IMR-90 (cell line): ENCODE results near the gene TPH1. TPM values are rescaled to one million over a fixed set of nuclear protein-coding genes. Genes with fewer than 3 reads are reported as not detected.

Experiments
- ATAC-seq: fragments of 200-7000 bp; cut with Tn5 transposase; 2 replicates; pipeline ENCODE4 v1.9.1; 2020; ENCODE audit warnings: low read depth, mild to moderate bottlenecking, moderate library complexity
- BruUV-seq: library from RNA; stranded (reverse); fragments of 400-500 nt; replicated peaks from 2 replicates; lab custom pipeline; 2021; lab: Mats Ljungman, UMichigan
- CTCF ChIA-PET: fragments of 300-600 bp; formaldehyde crosslinking; extraction: SDS; loops from one replicate; lab custom pipeline; 2021; ENCODE audit warnings: antibody characterized with exemption; lab: Yijun Ruan, JAX
- POLR2A ChIA-PET: fragments of 300-600 bp; sonication (Branson Sonifier 250); formaldehyde crosslinking; loops from one replicate; lab custom pipeline; 2022; ENCODE audit warnings: antibody characterized with exemption; ENCODE audit not compliant: unreplicated experiment; lab: Charles Lee
- DNase-seq: peaks from one replicate; pipeline ENCODE4 v3.0.0; 2013
- H2AFZ ChIP-seq: replicated peaks from 2 replicates; pipeline ENCODE3; 2013; ENCODE audit warnings: low read length, mild to moderate bottlenecking; ENCODE audit not compliant: poor library complexity
- H2AK5ac ChIP-seq: 2 replicates; pipeline ENCODE4 v1.6.1; 2013; ENCODE audit warnings: low read depth, low read length, inconsistent platforms
- H2AK9ac ChIP-seq: replicated peaks from 2 replicates; pipeline ENCODE3; 2013; ENCODE audit warnings: mild to moderate bottlenecking, low read depth, low read length, moderate library complexity; ENCODE audit not compliant: poor library complexity
- H2BK120ac ChIP-seq: 2 replicates; pipeline ENCODE4 v1.6.1; 2013; ENCODE audit warnings: low read depth, low read length, inconsistent platforms
- H2BK15ac ChIP-seq: 3 replicates; pipeline ENCODE4 v1.6.1; 2013; ENCODE audit warnings: low read depth, low read length, inconsistent platforms
- H2BK20ac ChIP-seq: 2 replicates; pipeline ENCODE4 v1.6.1; 2013; ENCODE audit warnings: low read depth, mild to moderate bottlenecking, inconsistent platforms, low read length, moderate library complexity
- H2BK5ac ChIP-seq: 2 replicates; pipeline ENCODE4 v1.6.1; 2013; ENCODE audit warnings: mild to moderate bottlenecking, low read depth, low read length, inconsistent platforms; ENCODE audit not compliant: poor library complexity, severe bottlenecking
- H3K14ac ChIP-seq: replicated peaks from 2 replicates; pipeline ENCODE4 v1.6.1; 2013; ENCODE audit warnings: low read depth, low read length, inconsistent platforms
- H3K18ac ChIP-seq: 2 replicates; pipeline ENCODE4 v1.6.1; 2013; ENCODE audit warnings: low read depth, low read length, control low read depth
- H3K23ac ChIP-seq: 2 replicates; pipeline ENCODE4 v1.6.1; 2013; ENCODE audit warnings: low read depth, low read length, inconsistent platforms
- H3K27ac ChIP-seq: 2 replicates; pipeline ENCODE4 v1.5.1; 2013; ENCODE audit warnings: mild to moderate bottlenecking, control low read depth, low read length; ENCODE audit not compliant: insufficient read depth
- H3K27me3 ChIP-seq: 2 replicates; pipeline ENCODE4 v1.6.1; 2013; ENCODE audit warnings: low read length; ENCODE audit not compliant: control insufficient read depth, insufficient read depth
- H3K36me3 ChIP-seq: 2 replicates; pipeline ENCODE4 v1.6.1; 2013; ENCODE audit warnings: low read length, mixed read lengths; ENCODE audit not compliant: control insufficient read depth, insufficient read depth
- H3K4ac ChIP-seq: 2 replicates; pipeline ENCODE4 v1.6.1; 2013; ENCODE audit warnings: low read depth, low read length, inconsistent platforms
- H3K4me1 ChIP-seq: 2 replicates; pipeline ENCODE4 v1.6.1; 2013; ENCODE audit warnings: low read length, mixed read lengths; ENCODE audit not compliant: control insufficient read depth, insufficient read depth
- H3K4me2 ChIP-seq: 2 replicates; pipeline ENCODE4 v1.6.1; 2013; ENCODE audit warnings: low read depth, mild to moderate bottlenecking, control low read depth, low read length, moderate library complexity
- H3K4me3 ChIP-seq: 2 replicates; pipeline ENCODE4 v1.5.1; 2013; ENCODE audit warnings: low read depth, mild to moderate bottlenecking, control low read depth, low read length, moderate library complexity; ENCODE audit not compliant: insufficient read depth
- H3K56ac ChIP-seq: 2 replicates; pipeline ENCODE4 v1.6.1; 2013; ENCODE audit warnings: low read length, inconsistent platforms; ENCODE audit not compliant: insufficient read depth; ENCODE audit errors: extremely low read depth
- H3K79me1 ChIP-seq, 2 experiments: 2 replicates each; pipeline ENCODE4 v1.6.1; 2013; ENCODE audit warnings: low read length in 2 of 2, inconsistent platforms in 1 of 2, low read depth in 1 of 2
- H3K9ac ChIP-seq: 2 replicates; pipeline ENCODE4 v1.6.1; 2013; ENCODE audit warnings: low read depth, low read length, control low read depth
- H3K9me1 ChIP-seq: 2 replicates; pipeline ENCODE4 v1.6.1; 2013; ENCODE audit warnings: low read length, inconsistent platforms; ENCODE audit not compliant: insufficient read depth
- H3K9me3 ChIP-seq: 2 replicates; pipeline ENCODE4 v1.6.1; 2013; ENCODE audit warnings: low read length; ENCODE audit not compliant: control insufficient read depth, insufficient read depth
- H4K20me1 ChIP-seq: 2 replicates; pipeline ENCODE4 v1.6.1; 2013; ENCODE audit warnings: low read length, inconsistent platforms; ENCODE audit not compliant: insufficient read depth
- H4K5ac ChIP-seq: 2 replicates; pipeline ENCODE4 v1.6.1; 2013; ENCODE audit warnings: mild to moderate bottlenecking, low read depth, low read length, control low read depth
- H4K8ac ChIP-seq, 2 experiments: 2 replicates each; pipeline ENCODE4 v1.6.1; 2013; ENCODE audit warnings: low read depth in 2 of 2, low read length in 2 of 2, control low read depth in 1 of 2, inconsistent platforms in 1 of 2
- H4K91ac ChIP-seq: 2 replicates; pipeline ENCODE4 v1.6.1; 2013; ENCODE audit warnings: low read depth, low read length, inconsistent platforms; ENCODE audit not compliant: insufficient read depth
- CTCF ChIP-seq: conservative IDR thresholded peaks from 2 replicates; pipeline ENCODE4 v1.5.1; 2012; ENCODE audit warnings: mild to moderate bottlenecking, low read depth, low read length, improper control_type of control experiment
- FOS ChIP-seq: fragments of 150-350 bp; IDR thresholded peaks from 2 replicates; pipeline ENCODE4 v1.6.1; 2016; ENCODE audit warnings: low read depth, low read length
- MAFK ChIP-seq: IDR thresholded peaks from 2 replicates; pipeline ENCODE4 v1.6.1; 2012; ENCODE audit warnings: low read depth, low read length, improper control_type of control experiment
- MAZ ChIP-seq: IDR thresholded peaks from 2 replicates; pipeline ENCODE4 v1.6.1; 2012; ENCODE audit warnings: low read depth, mild to moderate bottlenecking, low read length, improper control_type of control experiment, moderate library complexity, borderline replicate concordance
- MXI1 ChIP-seq: IDR thresholded peaks from 2 replicates; pipeline ENCODE4 v1.6.1; 2012; ENCODE audit warnings: low read depth, mild to moderate bottlenecking, low read length, moderate library complexity, borderline replicate concordance
- POLR2A ChIP-seq: IDR thresholded peaks from 2 replicates; pipeline ENCODE4 v1.6.1; 2012; ENCODE audit warnings: mild to moderate bottlenecking, low read depth, low read length
- RAD21 ChIP-seq: IDR thresholded peaks from 2 replicates; pipeline ENCODE4 v1.6.1; 2012; ENCODE audit warnings: low read length, improper control_type of control experiment
- RCOR1 ChIP-seq: IDR thresholded peaks from 2 replicates; pipeline ENCODE4 v1.6.1; 2012; ENCODE audit warnings: mild to moderate bottlenecking, low read length, improper control_type of control experiment; ENCODE audit not compliant: insufficient replicate concordance
- SMC3 ChIP-seq: fragments of 150-350 bp; IDR thresholded peaks from 2 replicates; pipeline ENCODE4 v1.6.1; 2016; ENCODE audit warnings: low read depth, mild to moderate bottlenecking, antibody characterized with exemption, low read length, moderate library complexity
- WGBS, 2 experiments: methylation state at CpG; one replicate each; pipeline versions ENCODE4 v1.1.5 to v1.1.7; 2013; ENCODE audit warnings: missing lambda C conversion rate in 2 of 2; ENCODE audit not compliant: insufficient read length in 1 of 2; ENCODE audit errors: extremely low coverage in 2 of 2; 5-methylcytosine and 5-hydroxymethylcytosine counted together
- dilution Hi-C: fragments of 300-500 bp; cut with HindIII; formaldehyde crosslinking; loops from one replicate; pipeline ENCODE4 v1.14.3; 2018; ENCODE audit warnings: low sequenced_read_pairs; ENCODE audit not compliant: unreplicated experiment
- in situ Hi-C: fragments of 300-500 bp; cut with MboI; formaldehyde crosslinking; loops from 3 replicates; pipeline ENCODE4 v1.14.3; 2019; ENCODE audit warnings: low sequenced_read_pairs, inconsistent platforms, mixed read lengths
- intact Hi-C: fragments of 100-400 bp; cut with micrococcal nuclease; formaldehyde crosslinking; loops from 2 replicates; pipeline ENCODE4 v1.10.0; 2022
- polyA plus RNA-seq, 3 experiments: library from polyadenylated mRNA; depleted of rRNA; stranded (reverse); fragments of >200 nt; gene quantifications; 2 replicates each; pipeline ENCODE4 v1.2.3, GENCODE V29; 2012; ENCODE audit warnings: low replicate concordance in 1 of 3
- total RNA-seq: library from RNA; depleted of rRNA; stranded (reverse); fragments of >200 nt; gene quantifications from 2 replicates; pipeline ENCODE4 v1.2.3, GENCODE V29; 2012

The TPH1 gene
- total and polyA plus RNA-seq, 2 of the 4 experiments (the other 2 are of a cell fraction) = under 0.01 to 0.07 TPM

- Histone ChIP-seq H3K4me3 (no peak overlapping the region), H3K27ac (no peak overlapping the region), H2BK15ac (no peak overlapping the region), H2AK9ac (no peak overlapping the region), H2BK5ac (no peak overlapping the region), H2AK5ac (no peak overlapping the region), H3K4me2 (no peak overlapping the region), H3K4me1 (0 out of 2 replicates have a peak, but pooled peaks cover 2% of the 10 kb centered on the region), H3K18ac (no peak overlapping the region), H3K36me3 (peaks cover 10% of the 10 kb centered on the region), H3K9me3 (no peaks in the 10 kb centered on the region), H3K27me3 (no peaks in the 10 kb centered on the region), H3K79me1 (no peaks in the 10 kb centered on the region), H2BK120ac (no peak overlapping the region), H3K14ac (no peak overlapping the region), H4K91ac (no peak overlapping the region), H4K5ac (no peak overlapping the region), H3K23ac (no peak overlapping the region), H4K20me1 (no peaks in the 10 kb centered on the region), H2BK20ac (no peak overlapping the region), H4K8ac (no peak overlapping the region), H3K9ac (no peak overlapping the region), H2AFZ (no peak overlapping the region), H3K4ac (no peak overlapping the region), H3K9me1 (peaks cover 6% of the 10 kb centered on the region; the same call in 1 of the 2 replicates), H3K56ac (no peak overlapping the region)
- no peak for ATAC-seq
- in situ Hi-C loops = no loop called here
- dilution Hi-C loops = no loop called here
- DNase-seq = no peak
- TF ChIP-seq MXI1 = no peak
- TF ChIP-seq RCOR1 = no peak
- no peak for TF ChIP-seq MAFK
- no peak for TF ChIP-seq CTCF
- no peak for TF ChIP-seq POLR2A
- TF ChIP-seq FOS = no peak
- TF ChIP-seq SMC3 = no peak
- TF ChIP-seq RAD21 = no peak
- TF ChIP-seq MAZ = no peak
- intact Hi-C loops = no loop called here
- 80% methylated on average over 1 of the region's 2 CpGs; no CpG with 5 or more reads in 1 of the 2 experiments for WGBS, 2 experiments
- ChIA-PET POLR2A (no interaction called here), CTCF (interaction anchor here (1.1 kb wide), 1 partner anchor 11 kb away, joined by 3 read pairs; no protein-coding TSS in a partner anchor)
- no TSS peak for BruUV-seq
Observed at GRCh38 chr11:18081551-18081950, 35.5 kb upstream of the TPH1 start.
